MCF 10A (cell line): Measurements from ENCODE around the gene KCNMB2. TPM values are rescaled to one million over a fixed set of nuclear protein-coding genes. Genes with fewer than 3 reads are reported as not detected.

Experiments used
- BruUV-seq: library from RNA; stranded (reverse); fragments of 400-500 nt; replicated peaks from 2 replicates; lab custom pipeline; 2021; lab: Mats Ljungman, UMichigan
- CTCF ChIA-PET: fragments of 300-600 bp; sonication (Branson Sonifier 250); formaldehyde crosslinking; extraction: SDS; loops from one replicate; lab custom pipeline; 2021; ENCODE audit warnings: antibody characterized with exemption, inconsistent platforms; lab: Yijun Ruan, JAX
- POLR2A ChIA-PET: fragments of 300-600, 350-650 bp; sonication (Branson Sonifier 250); formaldehyde crosslinking; extraction: SDS; loops from one replicate; lab custom pipeline; 2020; ENCODE audit warnings: antibody characterized with exemption, inconsistent platforms; lab: Yijun Ruan, JAX
- DNase-seq: peaks from one replicate; pipeline ENCODE4 v3.0.0-alpha.2; 2018; ENCODE audit not compliant: unreplicated experiment
- H3K27ac Mint-ChIP-seq: one replicate; pipeline ENCODE4 v1.8.0; 2022; ENCODE audit warnings: mild to moderate bottlenecking, low read depth, mixed read lengths; ENCODE audit not compliant: unreplicated experiment
- H3K27me3 Mint-ChIP-seq: one replicate; pipeline ENCODE4 v1.8.0; 2022; ENCODE audit warnings: mixed read lengths; ENCODE audit not compliant: insufficient read depth, unreplicated experiment
- H3K36me3 Mint-ChIP-seq: one replicate; pipeline ENCODE4 v1.8.0; 2022; ENCODE audit warnings: mild to moderate bottlenecking, moderate library complexity, mixed read lengths; ENCODE audit not compliant: insufficient read depth, unreplicated experiment
- H3K4me1 Mint-ChIP-seq: one replicate; pipeline ENCODE4 v1.8.0; 2022; ENCODE audit warnings: mixed read lengths; ENCODE audit not compliant: insufficient read depth, unreplicated experiment
- H3K4me3 Mint-ChIP-seq: one replicate; pipeline ENCODE4 v1.8.0; 2022; ENCODE audit warnings: mild to moderate bottlenecking, moderate library complexity, mixed read lengths; ENCODE audit not compliant: unreplicated experiment
- H3K9me3 Mint-ChIP-seq: one replicate; pipeline ENCODE4 v1.8.0; 2022; ENCODE audit warnings: mixed read lengths; ENCODE audit not compliant: unreplicated experiment
- CTCF ChIP-seq: fragments of 200-600 bp; IDR thresholded peaks from one replicate; pipeline ENCODE4 v1.8.0; 2022; ENCODE audit warnings: antibody characterized with exemption, mild to moderate bottlenecking; ENCODE audit not compliant: unreplicated experiment
- intact Hi-C: fragments of 100-400 bp; cut with micrococcal nuclease; formaldehyde crosslinking; loops from 2 replicates; pipeline ENCODE4 v1.14.1; 2022
- total RNA-seq: library from RNA; stranded (reverse); gene quantifications from 2 replicates; pipeline ENCODE4 v1.2.3, GENCODE V29; 2022

KCNMB2 gene
- total RNA-seq, 1 experiment from 2014 or later = not detected

GRCh38 chr3:178663201-178663934 lies 127.1 kb downstream of the KCNMB2 start:
- H3K27ac Mint-ChIP-seq = no peak overlapping the region
- H3K27me3 Mint-ChIP-seq = no peaks in the 10 kb centered on the region

GRCh38 chr3:178665747-178666146 lies 129.5 kb downstream of the KCNMB2 start:
- no TSS peak for BruUV-seq
- no peak for TF ChIP-seq CTCF
- DNase-seq = no peak
- intact Hi-C loops = no loop called here
- no peaks in the 10 kb centered on the region for H3K4me1 Mint-ChIP-seq
- ChIA-PET POLR2A (no interaction called here), CTCF (interaction anchor here (1.2 kb wide), 1 partner anchor 12 kb away, joined by 3 read pairs; no protein-coding TSS in a partner anchor)
- no peak overlapping the region for H3K4me3 Mint-ChIP-seq
- H3K27ac Mint-ChIP-seq = no peak overlapping the region
- no peaks in the 10 kb centered on the region for H3K27me3 Mint-ChIP-seq
- H3K9me3 Mint-ChIP-seq = no peaks in the 10 kb centered on the region
- H3K36me3 Mint-ChIP-seq = no peaks in the 10 kb centered on the region

More at GRCh38 chr3:178663201-178663934, 127.1 kb downstream of the KCNMB2 start:
- Mint-ChIP-seq H3K36me3 (no peaks in the 10 kb centered on the region), H3K9me3 (no peaks in the 10 kb centered on the region), H3K4me3 (no peak overlapping the region), H3K4me1 (no peaks in the 10 kb centered on the region)
- no peak for TF ChIP-seq CTCF
- ChIA-PET POLR2A (no interaction called here), CTCF (no interaction called here)
- DNase-seq = no peak
- intact Hi-C loops = no loop called here
- no TSS peak for BruUV-seq

- no TSS peak for BruUV-seq
- DNase-seq = no peak
- CTCF ChIA-PET = interaction anchor here (0.6 to 0.8 kb wide), 2 partner anchors 10 to 69 kb away, joined by 3 read pairs; no protein-coding TSS in a partner anchor
- TF ChIP-seq CTCF = no peak
- no peaks in the 10 kb centered on the region for H3K36me3 Mint-ChIP-seq
- H3K4me1 Mint-ChIP-seq = peaks cover 6% of the 10 kb centered on the region
- H3K27me3 Mint-ChIP-seq = no peaks in the 10 kb centered on the region
- POLR2A ChIA-PET = interaction anchor here (1.3 kb wide), 1 partner anchor 37 kb away, joined by 3 read pairs; no protein-coding TSS in a partner anchor
- H3K27ac Mint-ChIP-seq = no peak overlapping the region
- H3K9me3 Mint-ChIP-seq = no peaks in the 10 kb centered on the region
- intact Hi-C loops = no loop called here
- H3K4me3 Mint-ChIP-seq = no peak overlapping the region
These were observed 132.9 kb downstream of the KCNMB2 start for GRCh38 chr3:178669022-178669601.

- intact Hi-C loops = no loop called here
- CTCF ChIA-PET = no interaction called here
- Mint-ChIP-seq H3K27ac (no peak overlapping the region), H3K4me1 (peaks cover 6% of the 10 kb centered on the region), H3K4me3 (no peak overlapping the region), H3K36me3 (no peaks in the 10 kb centered on the region), H3K27me3 (no peaks in the 10 kb centered on the region), H3K9me3 (no peaks in the 10 kb centered on the region)
- BruUV-seq = no TSS peak
- TF ChIP-seq CTCF = no peak
- POLR2A ChIA-PET = interaction anchor here (1.3 kb wide), 1 partner anchor 36 kb away, joined by 3 read pairs; no protein-coding TSS in a partner anchor
- DNase-seq = no peak
These were observed 133.5 kb downstream of the KCNMB2 start for GRCh38 chr3:178669758-178670157.
